Thoracic aorta (tissue), 2 donors: ENCODE data around the gene STK32A. TPM values are rescaled to one million over a fixed set of nuclear protein-coding genes. Genes with fewer than 3 reads are reported as not detected.

Experiments used
- ATAC-seq: fragments of 150-250 bp; one replicate; pipeline ENCODE4 v1.8.0; 2017; ENCODE audit warnings: low read depth; ENCODE audit not compliant: insufficient number of reproducible peaks, low FRiP score
- DNase-seq: peaks from one replicate; pipeline ENCODE4 v3.0.0-alpha.2; 2020; ENCODE audit warnings: low spot score
- H3K27ac ChIP-seq, 2 donors: fragments of 200-600 bp; sonication (generic); 1 replicate in 1 of 2; 2 replicates in 1 of 2; pipeline ENCODE4 v1.5.1; 2016; ENCODE audit warnings: mild to moderate bottlenecking in 2 of 2, moderate library complexity in 2 of 2
- H3K27me3 ChIP-seq: fragments of 200-600 bp; sonication (generic); replicated peaks from 2 replicates; pipeline ENCODE4 v1.6.0; 2016; ENCODE audit warnings: mild to moderate bottlenecking; ENCODE audit not compliant: insufficient read depth
- H3K36me3 ChIP-seq: fragments of 200-600 bp; sonication (generic); one replicate; pipeline ENCODE4 v1.5.1; 2016
- H3K4me1 ChIP-seq, 2 donors: fragments of 200-600 bp; sonication (generic); 1 replicate in 1 of 2; 2 replicates in 1 of 2; pipeline versions ENCODE4 v1.5.1 to v1.6.0; 2016; ENCODE audit warnings: low read depth in 2 of 2, mild to moderate bottlenecking in 1 of 2; ENCODE audit not compliant: control insufficient read depth in 1 of 2
- H3K4me3 ChIP-seq: fragments of 200-600 bp; sonication (generic); 2 replicates; pipeline ENCODE4 v1.5.1; 2016; ENCODE audit warnings: mild to moderate bottlenecking
- H3K9me3 ChIP-seq: fragments of 200-600 bp; sonication (generic); 2 replicates; pipeline ENCODE4 v1.5.1; 2016
- total RNA-seq, 2 donors: library from RNA; depleted of rRNA; stranded (reverse); fragments of >200 nt; gene quantifications; one replicate each; pipeline versions ENCODE4 v1.1.0 to v1.2.3, GENCODE V29; 2016
- TF ChIP-seq, protein P1 (sequence below): fragments of 200-600 bp; sonication (generic); IDR thresholded peaks from one replicate; pipeline ENCODE4 v1.5.1; 2019; ENCODE audit warnings: antibody characterized with exemption

STK32A gene
- total RNA-seq, 2 donors from 2014 or later = 8.0 to 9.5 TPM

DNA sequence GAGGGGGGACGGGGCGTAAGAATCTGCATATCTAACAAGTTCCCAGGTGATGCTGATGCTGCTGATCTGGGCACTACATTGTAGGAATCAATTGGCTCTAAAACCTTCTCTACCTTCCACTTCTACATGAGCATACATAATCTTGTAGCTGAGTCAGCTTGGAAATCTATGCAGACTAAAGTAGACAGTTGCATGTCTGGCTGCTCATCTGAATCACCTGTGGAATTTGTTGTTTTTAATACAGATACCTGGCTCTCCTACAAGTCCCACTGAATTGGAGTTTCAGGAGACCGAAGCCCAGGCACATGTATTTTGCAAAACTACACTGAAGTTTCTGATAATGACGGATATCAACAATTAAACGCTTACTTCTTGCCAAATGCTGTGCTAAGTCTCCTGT, 113.6 kb downstream of the STK32A start:
- Histone ChIP-seq H3K4me3 (no peak overlapping the region), H3K4me1 (no peaks in the 10 kb centered on the region), H3K27ac (no peak overlapping the region), H3K36me3 (no peaks in the 10 kb centered on the region), H3K9me3 (no peaks in the 10 kb centered on the region), H3K27me3 (no peaks in the 10 kb centered on the region)
- ATAC-seq (no peak), DNase-seq (no peak)
- TF ChIP-seq, protein P1, sequence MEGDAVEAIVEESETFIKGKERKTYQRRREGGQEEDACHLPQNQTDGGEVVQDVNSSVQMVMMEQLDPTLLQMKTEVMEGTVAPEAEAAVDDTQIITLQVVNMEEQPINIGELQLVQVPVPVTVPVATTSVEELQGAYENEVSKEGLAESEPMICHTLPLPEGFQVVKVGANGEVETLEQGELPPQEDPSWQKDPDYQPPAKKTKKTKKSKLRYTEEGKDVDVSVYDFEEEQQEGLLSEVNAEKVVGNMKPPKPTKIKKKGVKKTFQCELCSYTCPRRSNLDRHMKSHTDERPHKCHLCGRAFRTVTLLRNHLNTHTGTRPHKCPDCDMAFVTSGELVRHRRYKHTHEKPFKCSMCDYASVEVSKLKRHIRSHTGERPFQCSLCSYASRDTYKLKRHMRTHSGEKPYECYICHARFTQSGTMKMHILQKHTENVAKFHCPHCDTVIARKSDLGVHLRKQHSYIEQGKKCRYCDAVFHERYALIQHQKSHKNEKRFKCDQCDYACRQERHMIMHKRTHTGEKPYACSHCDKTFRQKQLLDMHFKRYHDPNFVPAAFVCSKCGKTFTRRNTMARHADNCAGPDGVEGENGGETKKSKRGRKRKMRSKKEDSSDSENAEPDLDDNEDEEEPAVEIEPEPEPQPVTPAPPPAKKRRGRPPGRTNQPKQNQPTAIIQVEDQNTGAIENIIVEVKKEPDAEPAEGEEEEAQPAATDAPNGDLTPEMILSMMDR = no peak

DNA sequence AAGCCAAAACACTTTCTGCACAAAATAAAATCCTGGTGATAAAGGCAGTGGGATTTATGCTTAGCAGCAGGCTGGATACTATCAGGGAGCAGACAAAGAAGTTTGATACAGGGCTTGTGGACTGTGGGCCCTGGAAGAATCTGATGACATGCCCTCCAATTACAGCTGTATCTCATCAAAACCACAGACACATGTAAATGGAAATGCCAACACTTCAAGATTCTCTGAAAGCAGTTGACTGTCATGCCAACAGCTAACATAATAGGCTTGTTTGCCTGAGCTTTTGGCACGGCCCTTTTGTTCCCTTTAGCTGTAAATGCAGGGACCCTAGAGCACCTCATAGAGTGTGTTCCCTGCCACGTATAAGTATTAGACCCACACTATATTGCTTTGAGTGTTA, 114.4 kb downstream of the STK32A start:
- Histone ChIP-seq H3K4me3 (no peak overlapping the region), H3K36me3 (no peaks in the 10 kb centered on the region), H3K27me3 (no peaks in the 10 kb centered on the region), H3K4me1 (no peaks in the 10 kb centered on the region), H3K27ac (no peak overlapping the region), H3K9me3 (no peaks in the 10 kb centered on the region)
- DNase-seq (no peak), ATAC-seq (no peak)
- TF ChIP-seq, protein P1 = no peak

DNA sequence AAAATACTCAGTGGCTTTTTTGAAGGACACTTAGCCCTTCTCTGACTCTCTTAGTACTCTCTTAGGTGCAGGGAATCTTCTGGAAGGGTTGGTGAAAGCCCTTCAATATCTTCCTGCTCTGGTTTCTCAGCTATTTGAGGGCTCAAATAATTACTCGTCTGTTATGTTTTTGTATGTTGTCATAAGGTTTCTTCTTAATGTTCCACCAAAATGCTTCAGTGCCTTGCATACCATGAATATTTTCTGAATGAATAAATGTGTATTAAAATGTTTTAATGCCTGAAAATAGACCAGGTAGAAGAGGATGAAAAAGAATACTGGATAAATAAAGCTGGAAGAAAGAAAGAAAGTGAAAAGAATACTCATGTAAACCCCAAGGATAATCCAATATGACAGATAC, 124.3 kb downstream of the STK32A start:
- DNase-seq (no peak), ATAC-seq (no peak)
- Histone ChIP-seq H3K36me3 (no peaks in the 10 kb centered on the region), H3K4me1 (peaks cover 4 to 11% of the 10 kb centered on the region in 2 donors), H3K27ac (no peak overlapping the region), H3K4me3 (no peak overlapping the region), H3K9me3 (no peaks in the 10 kb centered on the region), H3K27me3 (no peaks in the 10 kb centered on the region)
- TF ChIP-seq, protein P1 = no peak

DNA sequence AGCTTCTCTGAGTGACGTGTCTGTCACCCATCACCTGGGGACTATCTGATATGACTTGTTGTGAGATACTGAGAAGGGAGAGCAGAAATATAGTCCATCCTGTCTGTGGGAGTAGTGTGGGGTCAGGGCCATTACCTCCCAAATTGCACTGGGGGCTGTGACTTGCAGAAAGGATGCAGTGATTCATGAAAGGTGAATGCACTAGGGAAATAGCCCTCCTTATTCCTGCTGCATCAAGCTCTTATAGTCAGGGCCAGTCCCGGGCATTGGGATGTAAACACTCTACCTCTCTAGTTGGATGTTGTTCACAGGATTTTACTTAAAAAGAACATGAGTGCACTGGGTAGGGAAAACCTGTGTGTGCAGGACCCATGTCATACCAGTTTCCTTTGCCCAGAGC, 124.8 kb downstream of the STK32A start:
- no peak overlapping the region for H3K27ac ChIP-seq

DNA sequence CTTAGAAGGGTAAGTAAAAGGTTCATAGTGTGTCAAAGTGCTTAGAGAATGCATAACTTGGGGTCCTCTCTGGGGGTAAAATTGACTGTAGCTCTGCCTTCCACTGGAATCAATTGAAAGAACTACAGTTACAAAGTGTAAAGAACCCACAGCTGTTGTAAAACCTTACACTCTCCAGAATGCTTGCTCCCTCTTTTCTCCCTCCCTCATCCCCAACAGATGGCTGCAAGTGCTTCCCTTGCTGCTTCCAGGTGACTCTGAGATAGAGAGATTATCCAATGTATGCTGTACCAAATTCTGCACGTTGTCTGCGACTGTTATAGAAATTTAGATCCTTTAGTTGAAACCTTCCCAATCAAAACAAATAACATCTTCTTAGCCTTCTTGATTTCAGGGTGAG, 126.0 kb downstream of the STK32A start:
- no peaks in the 10 kb centered on the region for H3K9me3 ChIP-seq
- peaks cover 4 to 11% of the 10 kb centered on the region in 2 donors for H3K4me1 ChIP-seq
- DNase-seq (no peak), ATAC-seq (no peak)
- no peaks in the 10 kb centered on the region for H3K27me3 ChIP-seq
- TF ChIP-seq, protein P1 = no peak
- H3K4me3 ChIP-seq = no peak overlapping the region
- no peaks in the 10 kb centered on the region for H3K36me3 ChIP-seq
- no peak overlapping the region for H3K27ac ChIP-seq

More for the DNA sequence above, 124.8 kb downstream of the STK32A start:
- no peak for ATAC-seq
- H3K9me3 ChIP-seq = no peaks in the 10 kb centered on the region
- DNase-seq = no peak
- H3K4me3 ChIP-seq = no peak overlapping the region
- no peaks in the 10 kb centered on the region for H3K27me3 ChIP-seq
- no peaks in the 10 kb centered on the region for H3K36me3 ChIP-seq
- H3K4me1 ChIP-seq = peaks cover 4 to 11% of the 10 kb centered on the region in 2 donors
- TF ChIP-seq, protein P1 = no peak
